IMR-90 (cell line): ENCODE measurements around the gene PLCL2. TPM values are rescaled to one million over a fixed set of nuclear protein-coding genes. Genes with fewer than 3 reads are reported as not detected.

Source experiments
- ATAC-seq: fragments of 200-7000 bp; cut with Tn5 transposase; 2 replicates; pipeline ENCODE4 v1.9.1; 2020; ENCODE audit warnings: low read depth, mild to moderate bottlenecking, moderate library complexity
- BruUV-seq: library from RNA; stranded (reverse); fragments of 400-500 nt; replicated peaks from 2 replicates; lab custom pipeline; 2021; lab: Mats Ljungman, UMichigan
- CTCF ChIA-PET: fragments of 300-600 bp; formaldehyde crosslinking; extraction: SDS; loops from one replicate; lab custom pipeline; 2021; ENCODE audit warnings: antibody characterized with exemption; lab: Yijun Ruan, JAX
- POLR2A ChIA-PET: fragments of 300-600 bp; sonication (Branson Sonifier 250); formaldehyde crosslinking; loops from one replicate; lab custom pipeline; 2022; ENCODE audit warnings: antibody characterized with exemption; ENCODE audit not compliant: unreplicated experiment; lab: Charles Lee
- DNase-seq: peaks from one replicate; pipeline ENCODE4 v3.0.0; 2013
- H2AFZ ChIP-seq: replicated peaks from 2 replicates; pipeline ENCODE3; 2013; ENCODE audit warnings: low read length, mild to moderate bottlenecking; ENCODE audit not compliant: poor library complexity
- H2AK5ac ChIP-seq: 2 replicates; pipeline ENCODE4 v1.6.1; 2013; ENCODE audit warnings: low read depth, low read length, inconsistent platforms
- H2AK9ac ChIP-seq: replicated peaks from 2 replicates; pipeline ENCODE3; 2013; ENCODE audit warnings: mild to moderate bottlenecking, low read depth, low read length, moderate library complexity; ENCODE audit not compliant: poor library complexity
- H2BK120ac ChIP-seq: 2 replicates; pipeline ENCODE4 v1.6.1; 2013; ENCODE audit warnings: low read depth, low read length, inconsistent platforms
- H2BK15ac ChIP-seq: 3 replicates; pipeline ENCODE4 v1.6.1; 2013; ENCODE audit warnings: low read depth, low read length, inconsistent platforms
- H2BK20ac ChIP-seq: 2 replicates; pipeline ENCODE4 v1.6.1; 2013; ENCODE audit warnings: low read depth, mild to moderate bottlenecking, inconsistent platforms, low read length, moderate library complexity
- H2BK5ac ChIP-seq: 2 replicates; pipeline ENCODE4 v1.6.1; 2013; ENCODE audit warnings: mild to moderate bottlenecking, low read depth, low read length, inconsistent platforms; ENCODE audit not compliant: poor library complexity, severe bottlenecking
- H3K14ac ChIP-seq: replicated peaks from 2 replicates; pipeline ENCODE4 v1.6.1; 2013; ENCODE audit warnings: low read depth, low read length, inconsistent platforms
- H3K18ac ChIP-seq: 2 replicates; pipeline ENCODE4 v1.6.1; 2013; ENCODE audit warnings: low read depth, low read length, control low read depth
- H3K23ac ChIP-seq: 2 replicates; pipeline ENCODE4 v1.6.1; 2013; ENCODE audit warnings: low read depth, low read length, inconsistent platforms
- H3K27ac ChIP-seq: 2 replicates; pipeline ENCODE4 v1.5.1; 2013; ENCODE audit warnings: mild to moderate bottlenecking, control low read depth, low read length; ENCODE audit not compliant: insufficient read depth
- H3K27me3 ChIP-seq: 2 replicates; pipeline ENCODE4 v1.6.1; 2013; ENCODE audit warnings: low read length; ENCODE audit not compliant: control insufficient read depth, insufficient read depth
- H3K36me3 ChIP-seq: 2 replicates; pipeline ENCODE4 v1.6.1; 2013; ENCODE audit warnings: low read length, mixed read lengths; ENCODE audit not compliant: control insufficient read depth, insufficient read depth
- H3K4ac ChIP-seq: 2 replicates; pipeline ENCODE4 v1.6.1; 2013; ENCODE audit warnings: low read depth, low read length, inconsistent platforms
- H3K4me1 ChIP-seq: 2 replicates; pipeline ENCODE4 v1.6.1; 2013; ENCODE audit warnings: low read length, mixed read lengths; ENCODE audit not compliant: control insufficient read depth, insufficient read depth
- H3K4me2 ChIP-seq: 2 replicates; pipeline ENCODE4 v1.6.1; 2013; ENCODE audit warnings: low read depth, mild to moderate bottlenecking, control low read depth, low read length, moderate library complexity
- H3K4me3 ChIP-seq: 2 replicates; pipeline ENCODE4 v1.5.1; 2013; ENCODE audit warnings: low read depth, mild to moderate bottlenecking, control low read depth, low read length, moderate library complexity; ENCODE audit not compliant: insufficient read depth
- H3K56ac ChIP-seq: 2 replicates; pipeline ENCODE4 v1.6.1; 2013; ENCODE audit warnings: low read length, inconsistent platforms; ENCODE audit not compliant: insufficient read depth; ENCODE audit errors: extremely low read depth
- H3K79me1 ChIP-seq, 2 experiments: 2 replicates each; pipeline ENCODE4 v1.6.1; 2013; ENCODE audit warnings: low read length in 2 of 2, inconsistent platforms in 1 of 2, low read depth in 1 of 2
- H3K9ac ChIP-seq: 2 replicates; pipeline ENCODE4 v1.6.1; 2013; ENCODE audit warnings: low read depth, low read length, control low read depth
- H3K9me1 ChIP-seq: 2 replicates; pipeline ENCODE4 v1.6.1; 2013; ENCODE audit warnings: low read length, inconsistent platforms; ENCODE audit not compliant: insufficient read depth
- H3K9me3 ChIP-seq: 2 replicates; pipeline ENCODE4 v1.6.1; 2013; ENCODE audit warnings: low read length; ENCODE audit not compliant: control insufficient read depth, insufficient read depth
- H4K20me1 ChIP-seq: 2 replicates; pipeline ENCODE4 v1.6.1; 2013; ENCODE audit warnings: low read length, inconsistent platforms; ENCODE audit not compliant: insufficient read depth
- H4K5ac ChIP-seq: 2 replicates; pipeline ENCODE4 v1.6.1; 2013; ENCODE audit warnings: mild to moderate bottlenecking, low read depth, low read length, control low read depth
- H4K8ac ChIP-seq, 2 experiments: 2 replicates each; pipeline ENCODE4 v1.6.1; 2013; ENCODE audit warnings: low read depth in 2 of 2, low read length in 2 of 2, control low read depth in 1 of 2, inconsistent platforms in 1 of 2
- H4K91ac ChIP-seq: 2 replicates; pipeline ENCODE4 v1.6.1; 2013; ENCODE audit warnings: low read depth, low read length, inconsistent platforms; ENCODE audit not compliant: insufficient read depth
- CEBPB ChIP-seq: IDR thresholded peaks from 2 replicates; pipeline ENCODE4 v1.6.1; 2012; ENCODE audit warnings: low read depth, low read length, improper control_type of control experiment
- CHD1 ChIP-seq: IDR thresholded peaks from 2 replicates; pipeline ENCODE4 v1.6.1; 2012; ENCODE audit warnings: low read depth, low read length, improper control_type of control experiment
- RAD21 ChIP-seq: IDR thresholded peaks from 2 replicates; pipeline ENCODE4 v1.6.1; 2012; ENCODE audit warnings: low read length, improper control_type of control experiment
- WGBS, 2 experiments: methylation state at CpG; one replicate each; pipeline versions ENCODE4 v1.1.5 to v1.1.7; 2013; ENCODE audit warnings: missing lambda C conversion rate in 2 of 2; ENCODE audit not compliant: insufficient read length in 1 of 2; ENCODE audit errors: extremely low coverage in 2 of 2; 5-methylcytosine and 5-hydroxymethylcytosine counted together
- dilution Hi-C: fragments of 300-500 bp; cut with HindIII; formaldehyde crosslinking; loops from one replicate; pipeline ENCODE4 v1.14.3; 2018; ENCODE audit warnings: low sequenced_read_pairs; ENCODE audit not compliant: unreplicated experiment
- in situ Hi-C: fragments of 300-500 bp; cut with MboI; formaldehyde crosslinking; loops from 3 replicates; pipeline ENCODE4 v1.14.3; 2019; ENCODE audit warnings: low sequenced_read_pairs, inconsistent platforms, mixed read lengths
- intact Hi-C: fragments of 100-400 bp; cut with micrococcal nuclease; formaldehyde crosslinking; loops from 2 replicates; pipeline ENCODE4 v1.10.0; 2022
- polyA plus RNA-seq, 3 experiments: library from polyadenylated mRNA; depleted of rRNA; stranded (reverse); fragments of >200 nt; gene quantifications; 2 replicates each; pipeline ENCODE4 v1.2.3, GENCODE V29; 2012; ENCODE audit warnings: low replicate concordance in 1 of 3
- total RNA-seq: library from RNA; depleted of rRNA; stranded (reverse); fragments of >200 nt; gene quantifications from 2 replicates; pipeline ENCODE4 v1.2.3, GENCODE V29; 2012
- TF ChIP-seq, protein P1 (sequence below): fragments of 150-350 bp; IDR thresholded peaks from 2 replicates; pipeline ENCODE4 v1.6.1; 2017; ENCODE audit warnings: mild to moderate bottlenecking, antibody characterized with exemption, low read length, low read depth

PLCL2 gene
- total and polyA plus RNA-seq, 2 of the 4 experiments (the other 2 are of a cell fraction): 0.92 to 3.8 TPM

DNA sequence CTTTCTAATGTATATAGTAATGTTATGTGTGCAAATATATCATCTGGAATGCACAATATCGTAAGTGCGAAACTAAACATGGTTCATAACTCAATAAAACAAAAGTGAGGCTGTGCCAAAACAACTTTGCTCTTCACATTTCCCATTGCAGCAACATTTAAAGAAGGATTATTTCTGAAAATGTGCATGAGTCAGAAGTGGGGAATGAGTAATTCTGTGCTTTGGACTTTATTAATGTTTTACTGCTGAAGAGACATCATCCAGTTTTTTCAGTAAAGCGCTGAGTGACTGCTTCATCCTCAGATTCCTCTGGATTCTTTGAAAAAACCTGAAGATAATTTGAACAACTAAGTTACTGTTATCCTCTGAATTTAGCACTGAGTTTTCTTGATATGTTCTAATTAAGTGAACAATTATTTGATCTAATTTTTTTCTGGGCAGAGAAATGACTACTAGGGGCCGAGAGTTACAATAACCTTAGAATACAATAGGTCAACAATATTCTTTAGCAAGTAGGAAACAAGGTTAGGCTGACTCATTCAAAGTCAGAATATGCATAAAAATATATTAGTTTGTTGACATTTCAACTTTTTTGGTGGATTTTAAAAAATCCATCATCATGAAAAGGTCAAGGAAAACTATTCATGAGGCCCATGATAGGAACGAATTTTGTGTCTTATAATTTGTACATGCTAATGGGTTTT lies 20.0 kb upstream of the PLCL2 start:
- Histone ChIP-seq H2AFZ (no peak overlapping the region), H3K79me1 (no peaks in the 10 kb centered on the region), H3K4me2 (no peak overlapping the region), H2AK9ac (no peak overlapping the region), H2BK5ac (no peak overlapping the region), H3K23ac (no peak overlapping the region), H3K14ac (no peak overlapping the region), H4K8ac (no peak overlapping the region), H3K4me1 (no peaks in the 10 kb centered on the region), H4K91ac (no peak overlapping the region), H3K9me1 (no peaks in the 10 kb centered on the region), H2BK20ac (no peak overlapping the region), H3K9ac (no peak overlapping the region), H3K27me3 (peaks cover 6% of the 10 kb centered on the region), H3K27ac (no peak overlapping the region), H3K18ac (no peak overlapping the region), H3K56ac (no peak overlapping the region), H3K4me3 (no peak overlapping the region), H4K20me1 (no peaks in the 10 kb centered on the region), H3K36me3 (no peaks in the 10 kb centered on the region), H2BK120ac (no peak overlapping the region), H2BK15ac (no peak overlapping the region), H2AK5ac (no peak overlapping the region), H3K4ac (no peak overlapping the region), H4K5ac (no peak overlapping the region), H3K9me3 (no peaks in the 10 kb centered on the region)
- in situ Hi-C loops: no loop called here
- dilution Hi-C loops: no loop called here
- intact Hi-C loops: no loop called here
- ATAC-seq (peak; percentile 56; the same call in 1 of the 2 replicates), DNase-seq (peak; percentile 49)
- no TSS peak for BruUV-seq
- no CpG with 5 or more reads among the region's 5 CpGs for WGBS, 2 experiments
- ChIA-PET CTCF (no interaction called here), POLR2A (no interaction called here)
- TF ChIP-seq CEBPB (no peak), CHD1 (no peak), RAD21 (no peak)
- TF ChIP-seq, protein P1, sequence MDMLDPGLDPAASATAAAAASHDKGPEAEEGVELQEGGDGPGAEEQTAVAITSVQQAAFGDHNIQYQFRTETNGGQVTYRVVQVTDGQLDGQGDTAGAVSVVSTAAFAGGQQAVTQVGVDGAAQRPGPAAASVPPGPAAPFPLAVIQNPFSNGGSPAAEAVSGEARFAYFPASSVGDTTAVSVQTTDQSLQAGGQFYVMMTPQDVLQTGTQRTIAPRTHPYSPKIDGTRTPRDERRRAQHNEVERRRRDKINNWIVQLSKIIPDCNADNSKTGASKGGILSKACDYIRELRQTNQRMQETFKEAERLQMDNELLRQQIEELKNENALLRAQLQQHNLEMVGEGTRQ: no peak
